K562 (cell line): Measurements from ENCODE around the gene ST8SIA2. TPM values are rescaled to one million over a fixed set of nuclear protein-coding genes. Genes with fewer than 3 reads are reported as not detected.

Source experiments
- ATAC-seq: fragments of 200-7000 bp; cut with Tn5 transposase; 3 replicates; pipeline ENCODE4 v1.9.1; 2020; ENCODE audit warnings: moderate library complexity
- BruUV-seq: library from RNA; stranded (reverse); fragments of 400-500 nt; replicated peaks from 2 replicates; lab custom pipeline; 2021; lab: Mats Ljungman, UMichigan
- CTCF ChIA-PET: fragments of 300-600 bp; formaldehyde crosslinking; extraction: SDS; loops from one replicate; lab custom pipeline; 2021; ENCODE audit warnings: low intra/inter-chr PET ratio; lab: Yijun Ruan, JAX
- POLR2A ChIA-PET: fragments of 300-600, 350-650 bp; sonication (Branson Sonifier 250); formaldehyde crosslinking; extraction: SDS; loops from one replicate; lab custom pipeline; 2021; ENCODE audit warnings: antibody characterized with exemption, inconsistent platforms; lab: Yijun Ruan, JAX
- DNase-seq, 4 experiments: peaks; one replicate each; pipeline versions ENCODE4 v3.0.0 to v3.0.0-alpha.2; 2011 to 2018; ENCODE audit warnings: low spot score in 3 of 4, mixed read lengths in 3 of 4; ENCODE audit errors: extremely low read depth in 1 of 4
- FAIRE-seq: peaks from 2 replicates; lab custom pipeline; 2011; peaks lifted over from hg19 to GRCh38; lab: Jason Lieb, UNC
- H2AFZ ChIP-seq: 2 replicates; pipeline ENCODE4 v1.6.0; 2011; ENCODE audit warnings: low read depth, low read length, control low read depth, inconsistent platforms
- H3K27ac ChIP-seq: fragments of 200-600 bp; 3 replicates; pipeline ENCODE4 v1.8.0; 2011; ENCODE audit warnings: low read depth, mild to moderate bottlenecking, control low read depth, inconsistent platforms, low read length, moderate library complexity, mixed read lengths; ENCODE audit errors: extremely low read depth
- H3K27me3 ChIP-seq, 2 experiments: fragments of 300-600 bp in 1 of 2; 2 replicates in 1 of 2; 3 replicates in 1 of 2; pipeline versions ENCODE4 v1.6.0 to v1.8.0; 2011; ENCODE audit warnings: inconsistent platforms in 2 of 2, low read length in 2 of 2, mild to moderate bottlenecking in 1 of 2, mixed read lengths in 1 of 2, moderate library complexity in 1 of 2; ENCODE audit not compliant: control insufficient read depth in 2 of 2, insufficient read depth in 2 of 2
- H3K36me3 ChIP-seq: fragments of 300-600 bp; 3 replicates; pipeline ENCODE4 v1.8.0; 2011; ENCODE audit warnings: mild to moderate bottlenecking, low read length, inconsistent platforms; ENCODE audit not compliant: control insufficient read depth, insufficient read depth
- H3K4me1 ChIP-seq, 2 experiments: fragments of 200-600 bp in 1 of 2; replicated peaks in 1 of 2; 2 replicates in 1 of 2; 3 replicates in 1 of 2; pipeline versions ENCODE4 v1.5.1 to v1.8.0; 2011; ENCODE audit warnings: inconsistent platforms in 2 of 2, low read length in 2 of 2, mild to moderate bottlenecking in 1 of 2, mixed read lengths in 1 of 2, moderate library complexity in 1 of 2; ENCODE audit not compliant: control insufficient read depth in 2 of 2, insufficient read depth in 2 of 2
- H3K4me2 ChIP-seq: 2 replicates; pipeline ENCODE4 v1.6.1; 2011; ENCODE audit warnings: low read length, control low read depth, inconsistent platforms, mixed read lengths; ENCODE audit not compliant: insufficient read depth
- H3K4me3 ChIP-seq: fragments of 200-600 bp; sonication (generic), shearing (Covaris generic); 2 replicates; pipeline ENCODE4 v1.5.1; 2016; ENCODE audit warnings: control low read depth, inconsistent platforms
- H3K79me2 ChIP-seq: fragments of 200-600 bp; 3 replicates; pipeline ENCODE4 v1.8.0; 2011; ENCODE audit warnings: low read length, inconsistent platforms; ENCODE audit not compliant: control insufficient read depth, insufficient read depth
- H3K9ac ChIP-seq, 2 experiments: 2 replicates each; pipeline versions ENCODE4 v1.6.0 to v1.6.1; 2011; ENCODE audit warnings: low read depth in 2 of 2, low read length in 2 of 2, control low read depth in 1 of 2, inconsistent platforms in 1 of 2, mild to moderate bottlenecking in 1 of 2, mixed read lengths in 1 of 2; ENCODE audit not compliant: insufficient read depth in 1 of 2
- H3K9me1 ChIP-seq: one replicate; pipeline ENCODE4 v1.6.0; 2011; ENCODE audit warnings: inconsistent platforms, mild to moderate bottlenecking, low read length, moderate library complexity; ENCODE audit not compliant: control insufficient read depth, insufficient read depth
- H3K9me3 ChIP-seq: replicated peaks from 2 replicates; pipeline ENCODE4 v1.5.1; 2011; ENCODE audit warnings: low read depth, low read length, inconsistent platforms; ENCODE audit not compliant: control insufficient read depth, insufficient read depth
- H4K20me1 ChIP-seq: replicated peaks from 2 replicates; pipeline ENCODE4 v1.6.1; 2011; ENCODE audit warnings: low read length, inconsistent platforms, mixed read lengths; ENCODE audit not compliant: control insufficient read depth, insufficient read depth
- ADNP ChIP-seq: fragments of 200-800 bp; sonication (Bioruptor generic); IDR thresholded peaks from 2 replicates; pipeline ENCODE4 v1.6.1; 2016; ENCODE audit warnings: missing genetic modification characterization, missing compliant biosample characterization
- ATF6 ChIP-seq: sonication (generic); formaldehyde crosslinking; IDR thresholded peaks from 2 replicates; pipeline ENCODE4 v1.4.0; 2020; ENCODE audit warnings: mild to moderate bottlenecking, missing genetic modification reagents
- CTCFL ChIP-seq: IDR thresholded peaks from 2 replicates; pipeline ENCODE4 v1.6.1; 2011; ENCODE audit warnings: borderline replicate concordance, low read depth, mild to moderate bottlenecking, moderate library complexity, low read length; ENCODE audit not compliant: insufficient read depth, poor library complexity, severe bottlenecking
- DIDO1 ChIP-seq: fragments of 450-650 bp; IDR thresholded peaks from 2 replicates; pipeline ENCODE4 v1.6.1; 2016; ENCODE audit warnings: low read depth, missing biosample characterization, missing genetic modification characterization
- GABPB2 ChIP-seq: fragments of 250-450 bp; sonication (Bioruptor Pico); conservative IDR thresholded peaks from 2 replicates; pipeline ENCODE4 v1.5.1; 2021; ENCODE audit warnings: mild to moderate bottlenecking
- ZNF639 ChIP-seq, 2 experiments: fragments of 200-800 bp in 1 of 2; sonication (Bioruptor generic) in 1 of 2; sonication (generic) in 1 of 2; formaldehyde crosslinking in 1 of 2; IDR thresholded peaks in 1 of 2; conservative IDR thresholded peaks in 1 of 2; 2 replicates each; pipeline versions ENCODE4 v1.5.0 to v1.6.1; 2016 to 2020; ENCODE audit warnings: missing compliant biosample characterization in 1 of 2, missing genetic modification characterization in 1 of 2, missing genetic modification reagents in 1 of 2
- WGBS: fragments of 100-300 bp; shearing (Covaris generic); methylation state at CpG from one replicate; pipeline ENCODE4 v1.1.6; 2016; ENCODE audit warnings: low coverage, mixed read lengths; ENCODE audit not compliant: insufficient coverage; ENCODE audit errors: missing lambda C conversion rate; 5-methylcytosine and 5-hydroxymethylcytosine counted together
- in situ Hi-C: fragments of 300-500 bp; cut with MboI; formaldehyde crosslinking; loops from 4 replicates; pipeline ENCODE4 v1.15.0; 2018; ENCODE audit warnings: inconsistent platforms, mixed read lengths
- intact Hi-C: fragments of 100-400 bp; cut with micrococcal nuclease; formaldehyde crosslinking; loops from 2 replicates; pipeline ENCODE4 v1.14.2; 2022
- polyA plus RNA-seq, 8 experiments: library from polyadenylated mRNA; depleted of rRNA in 4 of 8; stranded (reverse) in 5 of 8; unstranded in 3 of 8; fragments of >200 nt; fragmentation: Nextera tagmentation in 2 of 8; fragmentation: Illumina TruSeq in 1 of 8; extraction: Ambion mirVana in 2 of 8; extraction: Trizol in 1 of 8; gene quantifications; 2 replicates each; pipeline versions ENCODE4 v1.2.1 to v1.2.3, GENCODE V29; 2011 to 2014; ENCODE audit warnings: inconsistent platforms in 1 of 8, missing spikeins in 1 of 8
- total RNA-seq, 7 experiments: library from RNA; depleted of rRNA in 6 of 7; stranded (reverse); fragments of >200 nt in 6 of 7; fragmentation: Illumina TruSeq in 2 of 7; extraction: Trizol in 2 of 7; gene quantifications; 2 replicates each; pipeline versions ENCODE4 v1.2.1 to v1.2.3, GENCODE V29; 2011 to 2021; ENCODE audit warnings: low replicate concordance in 1 of 7

ST8SIA2 gene
- total and polyA plus RNA-seq, 9 of the 15 experiments (the other 6 are each of a cell fraction or from before 2014, with no cell fraction given) = not detected

- Histone ChIP-seq H3K4me3 (no peak overlapping the region), H3K27ac (no peak overlapping the region), H2AFZ (no peak overlapping the region), H3K36me3 (no peaks in the 10 kb centered on the region), H4K20me1 (no peaks in the 10 kb centered on the region), H3K27me3 (no peaks in the 10 kb centered on the region), H3K9me1 (no peaks in the 10 kb centered on the region), H3K79me2 (no peaks in the 10 kb centered on the region), H3K9ac (no peak overlapping the region), H3K9me3 (no peaks in the 10 kb centered on the region), H3K4me2 (no peak overlapping the region), H3K4me1 (no peaks in the 10 kb centered on the region)
- POLR2A ChIA-PET = no interaction called here
- WGBS = 0% methylated on average over 3 of the region's 3 CpGs
- CTCF ChIA-PET = no interaction called here
- no TSS peak for BruUV-seq
- FAIRE-seq (no peak), DNase-seq (no peak), ATAC-seq (no peak)
- in situ Hi-C loops (no loop called here), intact Hi-C loops (no loop called here)
- TF ChIP-seq ADNP (no peak), CTCFL (no peak), DIDO1 (tag) (no peak), GABPB2 (CRISPR knock-in tag) (no peak), ZNF639 (CRISPR knock-in tag; conservative IDR thresholded peaks at IDR 0.05 in 1 of 2, IDR thresholded peaks at IDR 0.05 in 1 of 2) (no peak), ATF6 (CRISPR knock-in tag) (no peak)
Observed at GRCh38 chr15:92376109-92376508, 17.6 kb upstream of the ST8SIA2 start.
